Esophagus muscularis mucosa (tissue), 4 donors: Measurements from ENCODE around the gene CSNK1D. TPM values are rescaled to one million over a fixed set of nuclear protein-coding genes. Genes with fewer than 3 reads are reported as not detected.

Experiments
- DNase-seq: peaks from one replicate; pipeline ENCODE4 v3.0.0-alpha.2; 2017; ENCODE audit errors: extremely low spot score
- H3K27ac ChIP-seq, 4 donors: fragments of 200-600 bp; sonication (generic); replicated peaks in 1 of 4; 1 replicate in 3 of 4; 2 replicates in 1 of 4; pipeline ENCODE4 v1.5.1; 2016 to 2019; ENCODE audit warnings: mild to moderate bottlenecking in 1 of 4
- H3K27me3 ChIP-seq, 4 donors: fragments of 200-600 bp; sonication (generic); one replicate each; pipeline versions ENCODE4 v1.5.1 to v1.6.0; 2016 to 2019
- H3K36me3 ChIP-seq, 4 donors: fragments of 200-600 bp; sonication (generic); one replicate each; pipeline ENCODE4 v1.5.1; 2016 to 2019
- H3K4me1 ChIP-seq, 4 donors: fragments of 200-600 bp; sonication (generic); one replicate each; pipeline ENCODE4 v1.5.1; 2016 to 2019
- H3K4me3 ChIP-seq, 4 donors: fragments of 200-600 bp; sonication (generic); 1 replicate in 2 of 4; 2 replicates in 2 of 4; pipeline ENCODE4 v1.5.1; 2016 to 2019; ENCODE audit warnings: mild to moderate bottlenecking in 4 of 4, moderate library complexity in 1 of 4
- H3K9me3 ChIP-seq, 4 donors: fragments of 200-600 bp; sonication (generic); 1 replicate in 3 of 4; 2 replicates in 1 of 4; pipeline ENCODE4 v1.5.1; 2016 to 2019
- CTCF ChIP-seq, 3 experiments: fragments of 200-600 bp in 2 of 3; fragments of 450-650 bp in 1 of 3; sonication (generic) in 2 of 3; IDR thresholded peaks; one replicate each; pipeline ENCODE4 v1.5.1; 2017 to 2019; ENCODE audit warnings: antibody characterized with exemption in 3 of 3, mild to moderate bottlenecking in 2 of 3, moderate library complexity in 1 of 3
- EP300 ChIP-seq: sonication (generic); formaldehyde crosslinking; IDR thresholded peaks from one replicate; pipeline ENCODE4 v1.6.1; 2017; ENCODE audit warnings: antibody characterized with exemption
- POLR2A ChIP-seq: fragments of 450-650 bp; IDR thresholded peaks from one replicate; pipeline ENCODE4 v1.6.1; 2017; ENCODE audit warnings: antibody characterized with exemption, moderate library complexity, mild to moderate bottlenecking, low read depth
- POLR2AphosphoS5 ChIP-seq, 2 donors: sonication (generic); formaldehyde crosslinking; IDR thresholded peaks; one replicate each; pipeline ENCODE4 v1.6.1; 2017; ENCODE audit warnings: antibody characterized with exemption in 2 of 2
- WGBS: methylation state at CpG from one replicate; pipeline ENCODE4 v1.1.5; 2018; 5-methylcytosine and 5-hydroxymethylcytosine counted together
- intact Hi-C: fragments of 100-400 bp; cut with DNase I; formaldehyde crosslinking; loops from one replicate; pipeline ENCODE4 v1.15.1; 2023
- total RNA-seq, 4 donors: library from RNA; depleted of rRNA; stranded (reverse); fragments of >200 nt; gene quantifications; one replicate each; pipeline versions ENCODE4 v1.1.0 to v1.2.1, GENCODE V29; 2016

The CSNK1D gene
- total RNA-seq, 4 donors from 2014 or later, result 47.2 to 65.5 (median 61.0) TPM

- no peak for DNase-seq
- Histone ChIP-seq H3K27me3 (no peaks in the 10 kb centered on the region), H3K9me3 (no peaks in the 10 kb centered on the region), H3K27ac (peak overlapping the region; percentile 81 to 89 (median 85)), H3K4me1 (peaks cover 74 to 100% (median 93%) of the 10 kb centered on the region in 4 donors), H3K36me3 (peaks cover 34 to 70% (median 61%) of the 10 kb centered on the region in 4 donors), H3K4me3 (peak overlapping the region in 3 of 4 donors; percentile 1 to 19 (median 4))
- 17% methylated on average over 18 of the region's 20 CpGs for WGBS
- TF ChIP-seq CTCF (IDR thresholded peaks at IDR 0.05), result no peak
- TF ChIP-seq POLR2A, result no peak
- no peak for TF ChIP-seq EP300
- TF ChIP-seq POLR2AphosphoS5 (IDR thresholded peaks at IDR 0.05), result no peak
- intact Hi-C loops, result loop anchor here (1.0 kb wide), 1 partner anchor 56 kb away; no protein-coding TSS in a partner anchor
These were observed 31.4 kb downstream of the CSNK1D start for GRCh38 chr17:82241926-82242697.

- no peaks in the 10 kb centered on the region for H3K9me3 ChIP-seq
- H3K27ac ChIP-seq, result peak overlapping the region; percentile 81 to 89 (median 85)
- H3K4me1 ChIP-seq, result peaks cover 72 to 100% (median 93%) of the 10 kb centered on the region in 4 donors
- H3K36me3 ChIP-seq, result peaks cover 35 to 67% (median 63%) of the 10 kb centered on the region in 4 donors
- intact Hi-C loops, result no loop called here
- peak; percentile 96 for DNase-seq
- H3K4me3 ChIP-seq, result peak overlapping the region in 3 of 4 donors; percentile 1 to 19 (median 8)
- WGBS, result 26% methylated on average over 12 of the region's 27 CpGs
- no peak for TF ChIP-seq EP300
- TF ChIP-seq POLR2AphosphoS5 (IDR thresholded peaks at IDR 0.05), result peak; percentile 47 to 62
- no peaks in the 10 kb centered on the region for H3K27me3 ChIP-seq
These were observed 32.1 kb downstream of the CSNK1D start for GRCh38 chr17:82241183-82241925.

GRCh38 chr17:82240506-82241182 is 32.9 kb downstream of the CSNK1D start:
- peaks cover 28 to 66% (median 56%) of the 10 kb centered on the region in 4 donors for H3K36me3 ChIP-seq

GRCh38 chr17:82239926-82240505 is 33.5 kb downstream of the CSNK1D start:
- no peak overlapping the region for H3K4me3 ChIP-seq
- no peak for DNase-seq
- intact Hi-C loops, result loop anchor here (5.0 kb wide), 1 partner anchor 52 kb away; no protein-coding TSS in a partner anchor
- WGBS, result 43% methylated on average over 4 of the region's 22 CpGs
- H3K4me1 ChIP-seq, result peaks cover 74 to 100% (median 94%) of the 10 kb centered on the region in 4 donors
- TF ChIP-seq POLR2A (no peak), CTCF (IDR thresholded peaks at IDR 0.05) (no peak), EP300 (no peak)
- peak overlapping the region; percentile 81 to 89 (median 85) for H3K27ac ChIP-seq
- H3K36me3 ChIP-seq, result peaks cover 21 to 60% (median 50%) of the 10 kb centered on the region in 4 donors
- H3K27me3 ChIP-seq, result no peaks in the 10 kb centered on the region
- no peaks in the 10 kb centered on the region for H3K9me3 ChIP-seq

More at GRCh38 chr17:82240506-82241182, 32.9 kb downstream of the CSNK1D start:
- intact Hi-C loops, result no loop called here
- WGBS, result 55% methylated on average over 18 of the region's 20 CpGs
- Histone ChIP-seq H3K27me3 (no peaks in the 10 kb centered on the region), H3K4me1 (peaks cover 74 to 100% (median 93%) of the 10 kb centered on the region in 4 donors), H3K9me3 (no peaks in the 10 kb centered on the region), H3K4me3 (no peak overlapping the region), H3K27ac (peak overlapping the region; percentile 81 to 89 (median 85))
- TF ChIP-seq EP300, result no peak
- no peak for TF ChIP-seq POLR2A
- TF ChIP-seq CTCF (IDR thresholded peaks at IDR 0.05), result no peak
- no peak for TF ChIP-seq POLR2AphosphoS5 (IDR thresholded peaks at IDR 0.05)
- DNase-seq, result no peak
